A673 (cell line): Measurements from ENCODE around the gene TMEM178B. TPM values are rescaled to one million over a fixed set of nuclear protein-coding genes. Genes with fewer than 3 reads are reported as not detected.

Experiments used
- BruUV-seq: library from RNA; stranded (reverse); fragments of 400-500 nt; replicated peaks from 2 replicates; lab custom pipeline; 2021; lab: Mats Ljungman, UMichigan
- CTCF ChIA-PET: fragments of 300-600 bp; sonication (Branson Sonifier 250); formaldehyde crosslinking; loops from one replicate; lab custom pipeline; 2022; ENCODE audit warnings: antibody characterized with exemption; lab: Charles Lee
- POLR2A ChIA-PET: fragments of 300-600 bp; sonication (Branson Sonifier 250); formaldehyde crosslinking; loops from one replicate; lab custom pipeline; 2022; ENCODE audit warnings: antibody characterized with exemption; ENCODE audit not compliant: low non-redundant PET; lab: Charles Lee
- DNase-seq: peaks from one replicate; pipeline ENCODE4 v3.0.0-alpha.2; 2015; ENCODE audit warnings: low spot score
- H3K27ac ChIP-seq: fragments of 200-600 bp; sonication (generic); 2 replicates; pipeline ENCODE4 v1.5.1; 2016; ENCODE audit warnings: mixed run types, low read depth, mild to moderate bottlenecking, mixed read lengths, antibody characterized with exemption, low read length; ENCODE audit not compliant: poor library complexity, severe bottlenecking
- H3K27me3 ChIP-seq: fragments of 200-600 bp; sonication (generic); replicated peaks from 2 replicates; pipeline ENCODE4 v1.6.1; 2017; ENCODE audit warnings: mixed run types, low read depth, mild to moderate bottlenecking, mixed read lengths, antibody characterized with exemption, low read length; ENCODE audit not compliant: insufficient read depth, poor library complexity
- H3K36me3 ChIP-seq: fragments of 200-600 bp; sonication (generic); 2 replicates; pipeline ENCODE4 v1.6.1; 2016; ENCODE audit warnings: mixed run types, mild to moderate bottlenecking, mixed read lengths, antibody characterized with exemption, low read length; ENCODE audit not compliant: insufficient read depth, poor library complexity, severe bottlenecking
- H3K4me1 ChIP-seq: fragments of 200-600 bp; sonication (generic); 2 replicates; pipeline ENCODE4 v1.6.1; 2017; ENCODE audit warnings: mixed run types, mild to moderate bottlenecking, mixed read lengths, antibody characterized with exemption, low read length; ENCODE audit not compliant: insufficient read depth, poor library complexity, severe bottlenecking
- H3K4me3 ChIP-seq: fragments of 200-600 bp; sonication (generic); 2 replicates; pipeline ENCODE4 v1.5.1; 2016; ENCODE audit warnings: low read depth, mixed run types, mild to moderate bottlenecking, mixed read lengths, low read length; ENCODE audit not compliant: poor library complexity, severe bottlenecking
- H3K9me3 ChIP-seq: fragments of 200-600 bp; sonication (generic); 2 replicates; pipeline ENCODE4 v1.6.1; 2016; ENCODE audit warnings: mixed run types, low read depth, mild to moderate bottlenecking, mixed read lengths, antibody characterized with exemption, low read length; ENCODE audit not compliant: poor library complexity, severe bottlenecking
- EZH2 ChIP-seq: fragments of 200-600 bp; sonication (generic); IDR thresholded peaks from 2 replicates; pipeline ENCODE4 v1.6.1; 2017; ENCODE audit warnings: borderline replicate concordance, low read depth, mild to moderate bottlenecking, mixed read lengths, antibody characterized with exemption, low read length; ENCODE audit not compliant: poor library complexity, severe bottlenecking
- intact Hi-C: fragments of 100-400 bp; cut with micrococcal nuclease; formaldehyde crosslinking; loops from one replicate; pipeline ENCODE4 v1.10.0; 2022; ENCODE audit not compliant: unreplicated experiment
- total RNA-seq: library from RNA; stranded (reverse); gene quantifications from 2 replicates; pipeline ENCODE4 v1.2.3, GENCODE V29; 2021
- TF ChIP-seq, protein P1 (sequence below): fragments of 300-800, 200-600 bp; sonication (generic); conservative IDR thresholded peaks from 2 replicates; pipeline ENCODE4 v1.5.1; 2017; ENCODE audit warnings: low read depth, mild to moderate bottlenecking, antibody characterized with exemption, low read length, moderate library complexity, mixed read lengths

Gene TMEM178B
- total RNA-seq, 1 experiment from 2014 or later = 2.8 TPM

DNA sequence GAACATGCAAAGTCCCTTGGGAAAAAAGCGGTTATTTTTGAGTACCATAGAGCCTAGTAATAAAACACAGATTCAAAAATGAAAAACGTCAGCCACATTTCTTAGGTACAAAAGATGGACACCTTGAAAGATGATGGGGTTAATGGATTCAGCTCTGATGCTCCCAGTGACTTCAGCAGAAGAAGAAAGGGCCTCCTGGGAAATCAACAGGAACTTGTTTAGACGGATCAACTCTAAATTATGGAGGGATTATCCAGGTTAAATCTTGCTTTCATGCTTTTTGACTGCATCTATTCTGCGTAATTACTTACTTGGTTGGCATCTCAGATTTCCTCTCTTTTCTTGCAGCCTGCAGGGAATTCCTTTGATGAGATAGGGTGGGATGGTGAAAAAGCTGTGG lies 82.5 kb downstream of the TMEM178B start:
- H3K36me3 ChIP-seq = no peaks in the 10 kb centered on the region
- no peak overlapping the region for H3K27ac ChIP-seq
- no peaks in the 10 kb centered on the region for H3K4me1 ChIP-seq
- BruUV-seq = no TSS peak
- H3K9me3 ChIP-seq = no peaks in the 10 kb centered on the region
- POLR2A ChIA-PET = no interaction called here
- no peak overlapping the region for H3K4me3 ChIP-seq
- CTCF ChIA-PET = no interaction called here
- TF ChIP-seq, protein P1, sequence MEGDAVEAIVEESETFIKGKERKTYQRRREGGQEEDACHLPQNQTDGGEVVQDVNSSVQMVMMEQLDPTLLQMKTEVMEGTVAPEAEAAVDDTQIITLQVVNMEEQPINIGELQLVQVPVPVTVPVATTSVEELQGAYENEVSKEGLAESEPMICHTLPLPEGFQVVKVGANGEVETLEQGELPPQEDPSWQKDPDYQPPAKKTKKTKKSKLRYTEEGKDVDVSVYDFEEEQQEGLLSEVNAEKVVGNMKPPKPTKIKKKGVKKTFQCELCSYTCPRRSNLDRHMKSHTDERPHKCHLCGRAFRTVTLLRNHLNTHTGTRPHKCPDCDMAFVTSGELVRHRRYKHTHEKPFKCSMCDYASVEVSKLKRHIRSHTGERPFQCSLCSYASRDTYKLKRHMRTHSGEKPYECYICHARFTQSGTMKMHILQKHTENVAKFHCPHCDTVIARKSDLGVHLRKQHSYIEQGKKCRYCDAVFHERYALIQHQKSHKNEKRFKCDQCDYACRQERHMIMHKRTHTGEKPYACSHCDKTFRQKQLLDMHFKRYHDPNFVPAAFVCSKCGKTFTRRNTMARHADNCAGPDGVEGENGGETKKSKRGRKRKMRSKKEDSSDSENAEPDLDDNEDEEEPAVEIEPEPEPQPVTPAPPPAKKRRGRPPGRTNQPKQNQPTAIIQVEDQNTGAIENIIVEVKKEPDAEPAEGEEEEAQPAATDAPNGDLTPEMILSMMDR = no peak
- no peak for TF ChIP-seq EZH2
- DNase-seq = peak; percentile 7
- intact Hi-C loops = no loop called here
- H3K27me3 ChIP-seq = no peaks in the 10 kb centered on the region

GRCh38 chr7:141157138-141157765 lies 83.4 kb downstream of the TMEM178B start:
- ChIA-PET POLR2A (no interaction called here), CTCF (interaction anchor here (0.6 kb wide), 1 partner anchor 63 kb away, joined by 3 read pairs; no protein-coding TSS in a partner anchor)
- H3K4me1 ChIP-seq = no peaks in the 10 kb centered on the region
- no peaks in the 10 kb centered on the region for H3K9me3 ChIP-seq
- no TSS peak for BruUV-seq
- H3K4me3 ChIP-seq = no peak overlapping the region
- TF ChIP-seq, protein P1 = no peak
- TF ChIP-seq EZH2 = no peak
- intact Hi-C loops = no loop called here
- no peak for DNase-seq
- H3K27me3 ChIP-seq = no peaks in the 10 kb centered on the region
- no peak overlapping the region for H3K27ac ChIP-seq
- H3K36me3 ChIP-seq = no peaks in the 10 kb centered on the region

DNA sequence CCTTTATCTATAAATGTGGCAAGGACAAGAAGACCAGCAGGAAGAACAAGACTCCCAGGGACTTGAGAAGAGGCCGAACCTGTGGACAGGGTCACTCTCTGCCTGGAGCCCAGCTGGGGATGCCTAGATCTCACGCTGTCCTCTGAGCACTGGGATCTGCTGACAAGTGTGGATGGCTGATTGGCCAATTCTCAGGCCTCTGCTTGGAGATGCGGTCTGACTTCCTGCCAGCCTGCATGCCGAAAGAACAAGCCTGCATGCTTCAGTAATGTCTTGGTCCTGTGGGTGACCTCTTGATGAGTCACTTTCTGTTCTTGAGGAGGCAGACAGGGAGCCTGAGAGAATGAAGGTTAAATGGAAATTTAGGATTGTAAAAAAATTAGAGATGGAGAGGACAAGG lies 84.7 kb downstream of the TMEM178B start:
- no TSS peak for BruUV-seq
- TF ChIP-seq, protein P1 = no peak
- no peak for TF ChIP-seq EZH2
- Histone ChIP-seq H3K4me3 (no peak overlapping the region), H3K27me3 (no peaks in the 10 kb centered on the region), H3K27ac (no peak overlapping the region), H3K4me1 (no peaks in the 10 kb centered on the region), H3K36me3 (no peaks in the 10 kb centered on the region), H3K9me3 (no peaks in the 10 kb centered on the region)
- intact Hi-C loops = no loop called here
- ChIA-PET POLR2A (no interaction called here), CTCF (no interaction called here)
- no peak for DNase-seq
